HG02678 (cell line): Measurements from ENCODE around the gene THEMIS.
"Not testable (repeated sequence)": the region's sequence is repeated elsewhere in the genome, so short reads cannot be mapped to it uniquely, and the experiment has no call there.

Experiments
- ATAC-seq: cut with Tn5 transposase; IDR thresholded peaks from one replicate; pipeline ENCODE4 v1.9.1; 2021; ENCODE audit warnings: mild to moderate bottlenecking, moderate library complexity; ENCODE audit not compliant: unreplicated experiment

THEMIS gene

GRCh38 chr6:127738423-127738822 is 162.4 kb downstream of the THEMIS start:
- no peak for ATAC-seq

GRCh38 chr6:127737768-127738167 is 163.1 kb downstream of the THEMIS start:
- ATAC-seq, result no peak

GRCh38 chr6:127737009-127737486 is 163.8 kb downstream of the THEMIS start:
- ATAC-seq, result peak; percentile 95

- ATAC-seq, result no peak
Observed at GRCh38 chr6:127732927-127733326, 167.9 kb downstream of the THEMIS start.

- ATAC-seq, result no peak
Observed at GRCh38 chr6:127727260-127727953, 173.5 kb downstream of the THEMIS start.

- no peak for ATAC-seq
Observed at GRCh38 chr6:127725821-127726220, 175.0 kb downstream of the THEMIS start.

- ATAC-seq, result no peak
Observed at GRCh38 chr6:127718694-127719093, 182.2 kb downstream of the THEMIS start.

- ATAC-seq, result no peak
Observed at GRCh38 chr6:127717384-127717783, 183.5 kb downstream of the THEMIS start.

GRCh38 chr6:127716465-127716864 is 184.4 kb downstream of the THEMIS start:
- ATAC-seq, result no peak

GRCh38 chr6:127710668-127711067 is 190.2 kb downstream of the THEMIS start:
- no peak for ATAC-seq

- no peak for ATAC-seq
Observed at GRCh38 chr6:127706216-127706615, 194.6 kb downstream of the THEMIS start.

- no peak for ATAC-seq
Observed at GRCh38 chr6:127695108-127695507, 205.8 kb downstream of the THEMIS start.

- no peak for ATAC-seq
Observed at GRCh38 chr6:127691146-127691545, 209.7 kb downstream of the THEMIS start.

GRCh38 chr6:127690588-127690987 is 210.3 kb downstream of the THEMIS start:
- no peak for ATAC-seq

- ATAC-seq, result no peak
Observed at GRCh38 chr6:127690092-127690491, 210.8 kb downstream of the THEMIS start.

GRCh38 chr6:127687490-127687889 is 213.4 kb downstream of the THEMIS start:
- ATAC-seq, result not testable (repeated sequence)

GRCh38 chr6:127686084-127686483 is 214.8 kb downstream of the THEMIS start:
- no peak for ATAC-seq

GRCh38 chr6:127684501-127684900 is 216.4 kb downstream of the THEMIS start:
- ATAC-seq, result no peak
